Thyroid gland (tissue), 4 donors: ENCODE data around the gene SLC6A7. TPM values are rescaled to one million over a fixed set of nuclear protein-coding genes. Genes with fewer than 3 reads are reported as not detected.
"Not testable (repeated sequence)": the region's sequence is repeated elsewhere in the genome, so short reads cannot be mapped to it uniquely, and the experiment has no call there.

ENCODE experiments used
- DNase-seq, 2 donors: peaks; one replicate each; pipeline ENCODE4 v3.0.0-alpha.2; 2019
- H3K27ac ChIP-seq, 3 donors: fragments of 200-600 bp; sonication (generic); 1 replicate in 2 of 3; 2 replicates in 1 of 3; pipeline ENCODE4 v1.5.1; 2016 to 2019; ENCODE audit warnings: mild to moderate bottlenecking in 1 of 3, moderate library complexity in 1 of 3
- H3K27me3 ChIP-seq: fragments of 200-600 bp; sonication (generic); one replicate; pipeline ENCODE4 v1.5.1; 2019
- H3K36me3 ChIP-seq, 2 donors: fragments of 200-600 bp; sonication (generic); one replicate each; pipeline ENCODE4 v1.5.1; 2016 to 2019
- H3K4me1 ChIP-seq, 2 donors: fragments of 200-600 bp; sonication (generic); one replicate each; pipeline ENCODE4 v1.5.1; 2017 to 2019
- H3K4me3 ChIP-seq, 3 donors: fragments of 200-600 bp; sonication (generic); replicated peaks in 1 of 3; 1 replicate in 2 of 3; 2 replicates in 1 of 3; pipeline ENCODE4 v1.5.1; 2016; ENCODE audit warnings: mild to moderate bottlenecking in 1 of 3
- H3K9me3 ChIP-seq: fragments of 200-600 bp; sonication (generic); one replicate; pipeline ENCODE4 v1.5.1; 2017
- CTCF ChIP-seq, 6 experiments: fragments of 200-600 bp in 3 of 6; fragments of 450-650 bp in 3 of 6; sonication (generic) in 3 of 6; IDR thresholded peaks; one replicate each; pipeline ENCODE4 v1.5.1; 2016 to 2019; ENCODE audit warnings: antibody characterized with exemption in 6 of 6, mild to moderate bottlenecking in 2 of 6, inconsistent platforms in 1 of 6, moderate library complexity in 1 of 6
- POLR2A ChIP-seq, 2 donors: fragments of 450-650 bp; IDR thresholded peaks; one replicate each; pipeline ENCODE4 v1.6.1; 2017; ENCODE audit warnings: antibody characterized with exemption in 2 of 2, mild to moderate bottlenecking in 2 of 2, moderate library complexity in 1 of 2
- WGBS, 2 donors: methylation state at CpG; one replicate each; pipeline ENCODE4 v1.1.5; 2017; 5-methylcytosine and 5-hydroxymethylcytosine counted together
- intact Hi-C: fragments of 100-400 bp; cut with DNase I; formaldehyde crosslinking; loops from one replicate; pipeline ENCODE4 v1.15.1; 2023
- total RNA-seq, 4 donors: library from RNA; depleted of rRNA; stranded (reverse); fragments of >200 nt; gene quantifications; one replicate each; pipeline ENCODE4 v1.2.3, GENCODE V29; 2016

Gene SLC6A7
- total RNA-seq, 4 donors from 2014 or later, result not detected

GRCh38 chr5:150227036-150227435 lies 37.2 kb downstream of the SLC6A7 start:
- Histone ChIP-seq H3K9me3 (no peaks in the 10 kb centered on the region), H3K4me3 (no peak overlapping the region), H3K27ac (no peak overlapping the region), H3K4me1 (no peaks in the 10 kb centered on the region), H3K27me3 (no peaks in the 10 kb centered on the region), H3K36me3 (no peaks in the 10 kb centered on the region)
- intact Hi-C loops, result no loop called here
- DNase-seq, result no peak
- WGBS, 2 donors, result 88 to 98% methylated on average over 5 of the region's 5 CpGs
- no peak for TF ChIP-seq CTCF (IDR thresholded peaks at IDR 0.05)
- no peak for TF ChIP-seq POLR2A (IDR thresholded peaks at IDR 0.05)

- Histone ChIP-seq H3K9me3 (no peaks in the 10 kb centered on the region), H3K27me3 (no peaks in the 10 kb centered on the region), H3K36me3 (no peaks in the 10 kb centered on the region), H3K4me3 (no peak overlapping the region), H3K4me1 (no peaks in the 10 kb centered on the region), H3K27ac (no peak overlapping the region)
- no peak for DNase-seq
- 78 to 85% methylated on average over 5 to 11 of the region's 11 CpGs for WGBS, 2 donors
- intact Hi-C loops, result no loop called here
- TF ChIP-seq CTCF (IDR thresholded peaks at IDR 0.05) (no peak), POLR2A (IDR thresholded peaks at IDR 0.05) (no peak)
Measured at GRCh38 chr5:150227606-150228273, 37.9 kb downstream of the SLC6A7 start.

- no peak overlapping the region for H3K27ac ChIP-seq
- WGBS, 2 donors, result 70 to 72% methylated on average over 3 of the region's 3 CpGs
- TF ChIP-seq CTCF (IDR thresholded peaks at IDR 0.05) (no peak), POLR2A (IDR thresholded peaks at IDR 0.05) (no peak)
Measured at GRCh38 chr5:150229571-150229970, 39.7 kb downstream of the SLC6A7 start.

GRCh38 chr5:150230842-150231241 lies 41.0 kb downstream of the SLC6A7 start:
- 94% methylated on average over 6 to 7 of the region's 7 CpGs for WGBS, 2 donors
- no peaks in the 10 kb centered on the region for H3K4me1 ChIP-seq
- H3K9me3 ChIP-seq, result no peaks in the 10 kb centered on the region
- TF ChIP-seq CTCF (IDR thresholded peaks at IDR 0.05), result no peak
- no peak for TF ChIP-seq POLR2A (IDR thresholded peaks at IDR 0.05)
- H3K27ac ChIP-seq, result no peak overlapping the region
- no peaks in the 10 kb centered on the region for H3K36me3 ChIP-seq
- intact Hi-C loops, result no loop called here
- no peak for DNase-seq
- no peak overlapping the region for H3K4me3 ChIP-seq
- H3K27me3 ChIP-seq, result no peaks in the 10 kb centered on the region

More at GRCh38 chr5:150229571-150229970, 39.7 kb downstream of the SLC6A7 start:
- Histone ChIP-seq H3K27me3 (no peaks in the 10 kb centered on the region), H3K36me3 (no peaks in the 10 kb centered on the region), H3K4me3 (no peak overlapping the region), H3K4me1 (no peaks in the 10 kb centered on the region), H3K9me3 (no peaks in the 10 kb centered on the region)
- intact Hi-C loops, result no loop called here
- no peak for DNase-seq

- DNase-seq, H3K4me3 ChIP-seq, H3K36me3 ChIP-seq, intact Hi-C loops, H3K27ac ChIP-seq, H3K27me3 ChIP-seq, H3K9me3 ChIP-seq, H3K4me1 ChIP-seq: not testable (repeated sequence)
- 95 to 97% methylated on average over 5 of the region's 5 CpGs for WGBS, 2 donors
Measured at GRCh38 chr5:150233706-150234105, 43.8 kb downstream of the SLC6A7 start.
